K562 (cell line): ENCODE data around the gene CD24. TPM values are rescaled to one million over a fixed set of nuclear protein-coding genes. Genes with fewer than 3 reads are reported as not detected.

Experiments
- ATAC-seq: fragments of 200-7000 bp; cut with Tn5 transposase; 3 replicates; pipeline ENCODE4 v1.9.1; 2020; ENCODE audit warnings: moderate library complexity
- BruUV-seq: library from RNA; stranded (reverse); fragments of 400-500 nt; replicated peaks from 2 replicates; lab custom pipeline; 2021; lab: Mats Ljungman, UMichigan
- CTCF ChIA-PET: fragments of 300-600 bp; formaldehyde crosslinking; extraction: SDS; loops from one replicate; lab custom pipeline; 2021; ENCODE audit warnings: low intra/inter-chr PET ratio; lab: Yijun Ruan, JAX
- POLR2A ChIA-PET: fragments of 300-600, 350-650 bp; sonication (Branson Sonifier 250); formaldehyde crosslinking; extraction: SDS; loops from one replicate; lab custom pipeline; 2021; ENCODE audit warnings: antibody characterized with exemption, inconsistent platforms; lab: Yijun Ruan, JAX
- DNase-seq, 4 experiments: peaks; one replicate each; pipeline versions ENCODE4 v3.0.0 to v3.0.0-alpha.2; 2011 to 2018; ENCODE audit warnings: low spot score in 3 of 4, mixed read lengths in 3 of 4; ENCODE audit errors: extremely low read depth in 1 of 4
- FAIRE-seq: peaks from 2 replicates; lab custom pipeline; 2011; peaks lifted over from hg19 to GRCh38; lab: Jason Lieb, UNC
- H2AFZ ChIP-seq: 2 replicates; pipeline ENCODE4 v1.6.0; 2011; ENCODE audit warnings: low read depth, low read length, control low read depth, inconsistent platforms
- H3K27ac ChIP-seq: fragments of 200-600 bp; 3 replicates; pipeline ENCODE4 v1.8.0; 2011; ENCODE audit warnings: low read depth, mild to moderate bottlenecking, control low read depth, inconsistent platforms, low read length, moderate library complexity, mixed read lengths; ENCODE audit errors: extremely low read depth
- H3K27me3 ChIP-seq, 2 experiments: fragments of 300-600 bp in 1 of 2; 2 replicates in 1 of 2; 3 replicates in 1 of 2; pipeline versions ENCODE4 v1.6.0 to v1.8.0; 2011; ENCODE audit warnings: inconsistent platforms in 2 of 2, low read length in 2 of 2, mild to moderate bottlenecking in 1 of 2, mixed read lengths in 1 of 2, moderate library complexity in 1 of 2; ENCODE audit not compliant: control insufficient read depth in 2 of 2, insufficient read depth in 2 of 2
- H3K36me3 ChIP-seq: fragments of 300-600 bp; 3 replicates; pipeline ENCODE4 v1.8.0; 2011; ENCODE audit warnings: mild to moderate bottlenecking, low read length, inconsistent platforms; ENCODE audit not compliant: control insufficient read depth, insufficient read depth
- H3K4me1 ChIP-seq, 2 experiments: fragments of 200-600 bp in 1 of 2; replicated peaks in 1 of 2; 2 replicates in 1 of 2; 3 replicates in 1 of 2; pipeline versions ENCODE4 v1.5.1 to v1.8.0; 2011; ENCODE audit warnings: inconsistent platforms in 2 of 2, low read length in 2 of 2, mild to moderate bottlenecking in 1 of 2, mixed read lengths in 1 of 2, moderate library complexity in 1 of 2; ENCODE audit not compliant: control insufficient read depth in 2 of 2, insufficient read depth in 2 of 2
- H3K4me2 ChIP-seq: 2 replicates; pipeline ENCODE4 v1.6.1; 2011; ENCODE audit warnings: low read length, control low read depth, inconsistent platforms, mixed read lengths; ENCODE audit not compliant: insufficient read depth
- H3K4me3 ChIP-seq: fragments of 200-600 bp; sonication (generic), shearing (Covaris generic); 2 replicates; pipeline ENCODE4 v1.5.1; 2016; ENCODE audit warnings: control low read depth, inconsistent platforms
- H3K79me2 ChIP-seq: fragments of 200-600 bp; 3 replicates; pipeline ENCODE4 v1.8.0; 2011; ENCODE audit warnings: low read length, inconsistent platforms; ENCODE audit not compliant: control insufficient read depth, insufficient read depth
- H3K9ac ChIP-seq, 2 experiments: 2 replicates each; pipeline versions ENCODE4 v1.6.0 to v1.6.1; 2011; ENCODE audit warnings: low read depth in 2 of 2, low read length in 2 of 2, control low read depth in 1 of 2, inconsistent platforms in 1 of 2, mild to moderate bottlenecking in 1 of 2, mixed read lengths in 1 of 2; ENCODE audit not compliant: insufficient read depth in 1 of 2
- H3K9me1 ChIP-seq: one replicate; pipeline ENCODE4 v1.6.0; 2011; ENCODE audit warnings: inconsistent platforms, mild to moderate bottlenecking, low read length, moderate library complexity; ENCODE audit not compliant: control insufficient read depth, insufficient read depth
- H3K9me3 ChIP-seq: replicated peaks from 2 replicates; pipeline ENCODE4 v1.5.1; 2011; ENCODE audit warnings: low read depth, low read length, inconsistent platforms; ENCODE audit not compliant: control insufficient read depth, insufficient read depth
- H4K20me1 ChIP-seq: replicated peaks from 2 replicates; pipeline ENCODE4 v1.6.1; 2011; ENCODE audit warnings: low read length, inconsistent platforms, mixed read lengths; ENCODE audit not compliant: control insufficient read depth, insufficient read depth
- SMC3 ChIP-seq: conservative IDR thresholded peaks from 2 replicates; pipeline ENCODE4 v1.6.1; 2011; ENCODE audit warnings: low read depth, low read length, improper control_type of control experiment; ENCODE audit not compliant: insufficient read depth
- SREBF1 ChIP-seq: fragments of 150-350 bp; IDR thresholded peaks from 2 replicates; pipeline ENCODE4 v1.6.1; 2014; ENCODE audit warnings: antibody characterized with exemption, low read depth, low read length, borderline replicate concordance
- WGBS: fragments of 100-300 bp; shearing (Covaris generic); methylation state at CpG from one replicate; pipeline ENCODE4 v1.1.6; 2016; ENCODE audit warnings: low coverage, mixed read lengths; ENCODE audit not compliant: insufficient coverage; ENCODE audit errors: missing lambda C conversion rate; 5-methylcytosine and 5-hydroxymethylcytosine counted together
- in situ Hi-C: fragments of 300-500 bp; cut with MboI; formaldehyde crosslinking; loops from 4 replicates; pipeline ENCODE4 v1.15.0; 2018; ENCODE audit warnings: inconsistent platforms, mixed read lengths
- intact Hi-C: fragments of 100-400 bp; cut with micrococcal nuclease; formaldehyde crosslinking; loops from 2 replicates; pipeline ENCODE4 v1.14.2; 2022
- polyA plus RNA-seq, 8 experiments: library from polyadenylated mRNA; depleted of rRNA in 4 of 8; stranded (reverse) in 5 of 8; unstranded in 3 of 8; fragments of >200 nt; fragmentation: Nextera tagmentation in 2 of 8; fragmentation: Illumina TruSeq in 1 of 8; extraction: Ambion mirVana in 2 of 8; extraction: Trizol in 1 of 8; gene quantifications; 2 replicates each; pipeline versions ENCODE4 v1.2.1 to v1.2.3, GENCODE V29; 2011 to 2014; ENCODE audit warnings: inconsistent platforms in 1 of 8, missing spikeins in 1 of 8
- total RNA-seq, 7 experiments: library from RNA; depleted of rRNA in 6 of 7; stranded (reverse); fragments of >200 nt in 6 of 7; fragmentation: Illumina TruSeq in 2 of 7; extraction: Trizol in 2 of 7; gene quantifications; 2 replicates each; pipeline versions ENCODE4 v1.2.1 to v1.2.3, GENCODE V29; 2011 to 2021; ENCODE audit warnings: low replicate concordance in 1 of 7
- TF ChIP-seq, protein P1 (sequence below), 3 experiments: fragments of 200-800 bp in 1 of 3; fragments of 250-450 bp in 1 of 3; fragments of 450-650 bp in 1 of 3; sonication (Bioruptor Pico) in 1 of 3; sonication (Bioruptor generic) in 1 of 3; formaldehyde crosslinking in 1 of 3; IDR thresholded peaks; 2 replicates each; pipeline versions ENCODE4 v1.6.1 to v1.8.0; 2016 to 2022; ENCODE audit warnings: mild to moderate bottlenecking in 2 of 3, missing genetic modification characterization in 2 of 3, missing compliant biosample characterization in 1 of 3, moderate library complexity in 1 of 3

Gene CD24
- total and polyA plus RNA-seq, 9 of the 15 experiments (the other 6 are each of a cell fraction or from before 2014, with no cell fraction given): 8.8 to 155 (median 27.1) TPM

DNA sequence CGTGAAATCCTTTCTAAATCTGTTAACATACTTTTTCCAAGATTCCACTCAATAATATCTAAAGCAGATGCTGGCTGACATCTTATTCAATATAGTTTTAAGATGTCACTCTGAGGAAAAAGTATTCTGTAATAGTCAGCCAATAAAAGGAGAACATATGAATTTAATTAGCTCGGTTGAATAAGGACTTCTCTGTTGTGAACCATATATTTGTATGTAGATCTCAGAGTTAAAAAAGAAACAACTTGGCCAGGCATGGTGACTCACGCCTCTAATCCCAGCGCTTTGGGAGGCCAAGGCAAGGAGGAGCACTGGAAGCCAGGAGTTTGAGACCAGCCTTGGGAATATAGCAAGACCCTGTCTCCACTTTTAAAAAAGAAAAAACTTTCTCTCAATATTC is 7.4 kb upstream of the CD24 start:
- H3K36me3 ChIP-seq: no peaks in the 10 kb centered on the region
- DNase-seq: no peak
- POLR2A ChIA-PET: no interaction called here
- peaks cover 2 to 11% of the 10 kb centered on the region in 2 experiments; a peak in 3 of 5 replicates for H3K27me3 ChIP-seq
- H3K27ac ChIP-seq: no peak overlapping the region
- no peaks in the 10 kb centered on the region for H3K79me2 ChIP-seq
- no peaks in the 10 kb centered on the region for H3K9me3 ChIP-seq
- no peak for ATAC-seq
- CTCF ChIA-PET: interaction anchor here (0.6 kb wide), 1 partner anchor 22 kb away, joined by 4 read pairs; no protein-coding TSS in a partner anchor
- TF ChIP-seq SMC3: no peak
- TF ChIP-seq, protein P1, sequence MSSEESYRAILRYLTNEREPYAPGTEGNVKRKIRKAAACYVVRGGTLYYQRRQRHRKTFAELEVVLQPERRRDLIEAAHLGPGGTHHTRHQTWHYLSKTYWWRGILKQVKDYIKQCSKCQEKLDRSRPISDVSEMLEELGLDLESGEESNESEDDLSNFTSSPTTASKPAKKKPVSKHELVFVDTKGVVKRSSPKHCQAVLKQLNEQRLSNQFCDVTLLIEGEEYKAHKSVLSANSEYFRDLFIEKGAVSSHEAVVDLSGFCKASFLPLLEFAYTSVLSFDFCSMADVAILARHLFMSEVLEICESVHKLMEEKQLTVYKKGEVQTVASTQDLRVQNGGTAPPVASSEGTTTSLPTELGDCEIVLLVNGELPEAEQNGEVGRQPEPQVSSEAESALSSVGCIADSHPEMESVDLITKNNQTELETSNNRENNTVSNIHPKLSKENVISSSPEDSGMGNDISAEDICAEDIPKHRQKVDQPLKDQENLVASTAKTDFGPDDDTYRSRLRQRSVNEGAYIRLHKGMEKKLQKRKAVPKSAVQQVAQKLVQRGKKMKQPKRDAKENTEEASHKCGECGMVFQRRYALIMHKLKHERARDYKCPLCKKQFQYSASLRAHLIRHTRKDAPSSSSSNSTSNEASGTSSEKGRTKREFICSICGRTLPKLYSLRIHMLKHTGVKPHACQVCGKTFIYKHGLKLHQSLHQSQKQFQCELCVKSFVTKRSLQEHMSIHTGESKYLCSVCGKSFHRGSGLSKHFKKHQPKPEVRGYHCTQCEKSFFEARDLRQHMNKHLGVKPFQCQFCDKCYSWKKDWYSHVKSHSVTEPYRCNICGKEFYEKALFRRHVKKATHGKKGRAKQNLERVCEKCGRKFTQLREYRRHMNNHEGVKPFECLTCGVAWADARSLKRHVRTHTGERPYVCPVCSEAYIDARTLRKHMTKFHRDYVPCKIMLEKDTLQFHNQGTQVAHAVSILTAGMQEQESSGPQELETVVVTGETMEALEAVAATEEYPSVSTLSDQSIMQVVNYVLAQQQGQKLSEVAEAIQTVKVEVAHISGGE (CRISPR knock-in tag; IDR thresholded peaks at IDR 0.05): no peak
- TF ChIP-seq SREBF1: no peak
- WGBS: 1% methylated on average over 4 of the region's 4 CpGs
- no peaks in the 10 kb centered on the region for H3K9me1 ChIP-seq
- H4K20me1 ChIP-seq: no peaks in the 10 kb centered on the region
- intact Hi-C loops (no loop called here), in situ Hi-C loops (loop anchor here (5.0 to 25.0 kb wide), 2 partner anchors 420 to 535 kb away; no protein-coding TSS in a partner anchor)
- no peaks in the 10 kb centered on the region; a peak in 1 of 5 replicates for H3K4me1 ChIP-seq
- no peak for FAIRE-seq
- no peak overlapping the region for H3K4me2 ChIP-seq
- no peak overlapping the region for H3K4me3 ChIP-seq
- no peak overlapping the region for H2AFZ ChIP-seq
- no TSS peak for BruUV-seq
- no peak overlapping the region for H3K9ac ChIP-seq
